Liver (tissue), 3 donors: ENCODE measurements around the gene LPO.

ENCODE experiments used
- JUND ChIP-seq, 2 donors: IDR thresholded peaks; 2 replicates each; pipeline ENCODE4 v1.6.1; 2016; ENCODE audit warnings: antibody characterized with exemption in 2 of 2
- RXRA ChIP-seq, 2 donors: IDR thresholded peaks; 2 replicates each; pipeline ENCODE4 v1.6.1; 2017 to 2018; ENCODE audit warnings: antibody characterized with exemption in 2 of 2, mild to moderate bottlenecking in 1 of 2
- TF ChIP-seq, protein P1 (sequence below): fragments of 150-350 bp; IDR thresholded peaks from 2 replicates; pipeline ENCODE4 v1.5.1; 2017; ENCODE audit warnings: improper control_type of control experiment, low read depth, low read length; ENCODE audit not compliant: missing input control
- donor health status: healthy.
- donor health status: healthy.

DNA sequence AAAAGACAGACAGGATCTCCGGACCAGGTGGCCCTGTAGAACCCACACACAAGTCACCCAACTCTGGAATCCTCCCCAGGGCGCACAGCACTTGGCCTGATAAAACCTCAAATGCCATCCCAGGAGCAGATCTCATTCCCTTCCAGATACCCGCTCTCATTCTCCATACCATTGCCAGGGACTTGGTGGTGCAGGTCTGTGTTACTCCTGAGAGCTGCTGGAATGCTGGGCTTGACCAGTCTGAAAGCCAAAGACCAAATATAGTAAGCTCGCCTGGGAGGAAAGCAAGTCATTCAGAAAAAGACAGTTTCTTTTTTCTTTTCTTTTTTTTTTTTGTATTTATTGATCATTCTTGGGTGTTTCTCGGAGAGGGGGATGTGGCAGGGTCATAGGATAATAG, 30.0 kb upstream of the LPO start:
- TF ChIP-seq, protein P1, sequence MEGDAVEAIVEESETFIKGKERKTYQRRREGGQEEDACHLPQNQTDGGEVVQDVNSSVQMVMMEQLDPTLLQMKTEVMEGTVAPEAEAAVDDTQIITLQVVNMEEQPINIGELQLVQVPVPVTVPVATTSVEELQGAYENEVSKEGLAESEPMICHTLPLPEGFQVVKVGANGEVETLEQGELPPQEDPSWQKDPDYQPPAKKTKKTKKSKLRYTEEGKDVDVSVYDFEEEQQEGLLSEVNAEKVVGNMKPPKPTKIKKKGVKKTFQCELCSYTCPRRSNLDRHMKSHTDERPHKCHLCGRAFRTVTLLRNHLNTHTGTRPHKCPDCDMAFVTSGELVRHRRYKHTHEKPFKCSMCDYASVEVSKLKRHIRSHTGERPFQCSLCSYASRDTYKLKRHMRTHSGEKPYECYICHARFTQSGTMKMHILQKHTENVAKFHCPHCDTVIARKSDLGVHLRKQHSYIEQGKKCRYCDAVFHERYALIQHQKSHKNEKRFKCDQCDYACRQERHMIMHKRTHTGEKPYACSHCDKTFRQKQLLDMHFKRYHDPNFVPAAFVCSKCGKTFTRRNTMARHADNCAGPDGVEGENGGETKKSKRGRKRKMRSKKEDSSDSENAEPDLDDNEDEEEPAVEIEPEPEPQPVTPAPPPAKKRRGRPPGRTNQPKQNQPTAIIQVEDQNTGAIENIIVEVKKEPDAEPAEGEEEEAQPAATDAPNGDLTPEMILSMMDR, result no peak
- TF ChIP-seq JUND (IDR thresholded peaks at IDR 0.05), result no peak
- TF ChIP-seq RXRA (IDR thresholded peaks at IDR 0.05), result no peak
